MCF 10A (cell line): Measurements from ENCODE around the gene FAM161A. TPM values are rescaled to one million over a fixed set of nuclear protein-coding genes. Genes with fewer than 3 reads are reported as not detected.
"Not testable (repeated sequence)": the region's sequence is repeated elsewhere in the genome, so short reads cannot be mapped to it uniquely, and the experiment has no call there.

ENCODE experiments used
- BruUV-seq: library from RNA; stranded (reverse); fragments of 400-500 nt; replicated peaks from 2 replicates; lab custom pipeline; 2021; lab: Mats Ljungman, UMichigan
- CTCF ChIA-PET: fragments of 300-600 bp; sonication (Branson Sonifier 250); formaldehyde crosslinking; extraction: SDS; loops from one replicate; lab custom pipeline; 2021; ENCODE audit warnings: antibody characterized with exemption, inconsistent platforms; lab: Yijun Ruan, JAX
- POLR2A ChIA-PET: fragments of 300-600, 350-650 bp; sonication (Branson Sonifier 250); formaldehyde crosslinking; extraction: SDS; loops from one replicate; lab custom pipeline; 2020; ENCODE audit warnings: antibody characterized with exemption, inconsistent platforms; lab: Yijun Ruan, JAX
- DNase-seq: peaks from one replicate; pipeline ENCODE4 v3.0.0-alpha.2; 2018; ENCODE audit not compliant: unreplicated experiment
- H3K27ac Mint-ChIP-seq: one replicate; pipeline ENCODE4 v1.8.0; 2022; ENCODE audit warnings: mild to moderate bottlenecking, low read depth, mixed read lengths; ENCODE audit not compliant: unreplicated experiment
- H3K27me3 Mint-ChIP-seq: one replicate; pipeline ENCODE4 v1.8.0; 2022; ENCODE audit warnings: mixed read lengths; ENCODE audit not compliant: insufficient read depth, unreplicated experiment
- H3K36me3 Mint-ChIP-seq: one replicate; pipeline ENCODE4 v1.8.0; 2022; ENCODE audit warnings: mild to moderate bottlenecking, moderate library complexity, mixed read lengths; ENCODE audit not compliant: insufficient read depth, unreplicated experiment
- H3K4me1 Mint-ChIP-seq: one replicate; pipeline ENCODE4 v1.8.0; 2022; ENCODE audit warnings: mixed read lengths; ENCODE audit not compliant: insufficient read depth, unreplicated experiment
- H3K4me3 Mint-ChIP-seq: one replicate; pipeline ENCODE4 v1.8.0; 2022; ENCODE audit warnings: mild to moderate bottlenecking, moderate library complexity, mixed read lengths; ENCODE audit not compliant: unreplicated experiment
- H3K9me3 Mint-ChIP-seq: one replicate; pipeline ENCODE4 v1.8.0; 2022; ENCODE audit warnings: mixed read lengths; ENCODE audit not compliant: unreplicated experiment
- CTCF ChIP-seq: fragments of 200-600 bp; IDR thresholded peaks from one replicate; pipeline ENCODE4 v1.8.0; 2022; ENCODE audit warnings: antibody characterized with exemption, mild to moderate bottlenecking; ENCODE audit not compliant: unreplicated experiment
- intact Hi-C: fragments of 100-400 bp; cut with micrococcal nuclease; formaldehyde crosslinking; loops from 2 replicates; pipeline ENCODE4 v1.14.1; 2022
- total RNA-seq: library from RNA; stranded (reverse); gene quantifications from 2 replicates; pipeline ENCODE4 v1.2.3, GENCODE V29; 2022

The FAM161A gene
- total RNA-seq, 1 experiment from 2014 or later = 1.7 TPM

- BruUV-seq = no TSS peak
- intact Hi-C loops = no loop called here
- no peak for TF ChIP-seq CTCF
- ChIA-PET POLR2A (no interaction called here), CTCF (no interaction called here)
- H3K4me3 Mint-ChIP-seq = no peak overlapping the region
- H3K9me3 Mint-ChIP-seq = no peaks in the 10 kb centered on the region
- peaks cover 4% of the 10 kb centered on the region for H3K4me1 Mint-ChIP-seq
- peaks cover 100% of the 10 kb centered on the region for H3K36me3 Mint-ChIP-seq
- no peak overlapping the region for H3K27ac Mint-ChIP-seq
- H3K27me3 Mint-ChIP-seq = no peaks in the 10 kb centered on the region
- DNase-seq = no peak
Observed at GRCh38 chr2:61876400-61876799, 22.5 kb upstream of the FAM161A start.

GRCh38 chr2:61866482-61867089 is 12.7 kb upstream of the FAM161A start:
- DNase-seq, H3K27ac Mint-ChIP-seq, H3K9me3 Mint-ChIP-seq, H3K27me3 Mint-ChIP-seq, CTCF ChIA-PET, H3K4me3 Mint-ChIP-seq, H3K4me1 Mint-ChIP-seq, intact Hi-C loops, BruUV-seq: not testable (repeated sequence)
- H3K36me3 Mint-ChIP-seq = peaks cover 89% of the 10 kb centered on the region
- POLR2A ChIA-PET = interaction anchor here (0.6 to 3.0 kb wide), 2 partner anchors 12 to 28 kb away, joined by 3 to 13 read pairs; partner anchors contain the start of gene FAM161A

GRCh38 chr2:61862085-61862484 is 8.2 kb upstream of the FAM161A start:
- DNase-seq = no peak
- Mint-ChIP-seq H3K4me3 (no peak overlapping the region), H3K4me1 (no peaks in the 10 kb centered on the region), H3K27me3 (no peaks in the 10 kb centered on the region), H3K36me3 (peaks cover 44% of the 10 kb centered on the region), H3K27ac (no peak overlapping the region), H3K9me3 (no peaks in the 10 kb centered on the region)
- POLR2A ChIA-PET = interaction anchor here (0.7 kb wide), 1 partner anchor 9 kb away, joined by 3 read pairs; no protein-coding TSS in a partner anchor
- CTCF ChIA-PET = no interaction called here
- no TSS peak for BruUV-seq
- TF ChIP-seq CTCF = no peak
- intact Hi-C loops = no loop called here

- no peak overlapping the region for H3K4me3 Mint-ChIP-seq
- POLR2A ChIA-PET = no interaction called here
- CTCF ChIA-PET = interaction anchor here (0.5 to 1.7 kb wide), 3 partner anchors 15 to 79 kb away, joined by 3 to 6 read pairs (median 5); no protein-coding TSS in a partner anchor
- no peaks in the 10 kb centered on the region for H3K36me3 Mint-ChIP-seq
- no peaks in the 10 kb centered on the region for H3K27me3 Mint-ChIP-seq
- TF ChIP-seq CTCF = no peak
- H3K27ac Mint-ChIP-seq = no peak overlapping the region
- intact Hi-C loops = no loop called here
- no peak for DNase-seq
- BruUV-seq = no TSS peak
- peaks cover 6% of the 10 kb centered on the region for H3K4me1 Mint-ChIP-seq
- H3K9me3 Mint-ChIP-seq = no peaks in the 10 kb centered on the region
Observed at GRCh38 chr2:61857224-61857623, 3.4 kb upstream of the FAM161A start.
